BLaER1 treated with 17β-estradiol and CSF1 and Interleukin-3, amounts not matched to agents 10 nM and 100 nM (cell line): ENCODE data around the gene REC8.
A peak's percentile ranks its signal among the peaks of the same experiment; 100 is the strongest.

Experiments used
- H3K27ac ChIP-seq, 11 experiments: shearing (Covaris generic); formaldehyde crosslinking; 2 replicates each; pipeline ENCODE4 v1.8.1; 2022
- H3K27me3 ChIP-seq, 11 experiments: shearing (Covaris generic); formaldehyde crosslinking; 2 replicates each; pipeline ENCODE4 v1.8.1; 2022
- H3K36me3 ChIP-seq, 11 experiments: shearing (Covaris generic); formaldehyde crosslinking; 2 replicates each; pipeline ENCODE4 v1.8.1; 2022
- H3K4me1 ChIP-seq, 10 experiments: shearing (Covaris generic); formaldehyde crosslinking; 2 replicates each; pipeline ENCODE4 v1.8.1; 2022
- H3K4me2 ChIP-seq, 11 experiments: shearing (Covaris generic); formaldehyde crosslinking; 2 replicates each; pipeline ENCODE4 v1.8.1; 2022
- H3K4me3 ChIP-seq, 10 experiments: shearing (Covaris generic); formaldehyde crosslinking; 2 replicates each; pipeline ENCODE4 v1.8.1; 2022
- H3K9ac ChIP-seq, 11 experiments: shearing (Covaris generic); formaldehyde crosslinking; 2 replicates each; pipeline ENCODE4 v1.8.1; 2022
- H3K9me3 ChIP-seq, 11 experiments: shearing (Covaris generic); formaldehyde crosslinking; replicated peaks in 1 of 11; 2 replicates each; pipeline ENCODE4 v1.8.1; 2022
- H4K20me1 ChIP-seq, 11 experiments: shearing (Covaris generic); formaldehyde crosslinking; 2 replicates each; pipeline ENCODE4 v1.8.1; 2022
- Cebpa-rat ChIP-seq, 11 experiments: shearing (Covaris generic); IDR thresholded peaks; 2 replicates each; pipeline ENCODE4 v1.8.1; 2022

The REC8 gene

GRCh38 chr14:24144451-24144850 is 27.4 kb upstream of the REC8 start:
- no peaks in the 10 kb centered on the region for H3K27me3 ChIP-seq
- H3K4me3 ChIP-seq = peak overlapping the region in 3 of 10 experiments; percentile 46 to 99 (median 98); a peak in 3 of 20 replicates
- no peak for TF ChIP-seq Cebpa-rat (IDR thresholded peaks at IDR 0.05)
- H4K20me1 ChIP-seq = peaks cover 0 to 59% (median 36%) of the 10 kb centered on the region in 11 experiments; a peak in 18 of 22 replicates
- no peak overlapping the region for H3K9ac ChIP-seq
- peak overlapping the region in 1 of 11 experiments; percentile 5; a peak in 1 of 22 replicates for H3K27ac ChIP-seq
- peak overlapping the region in 10 of 11 experiments; percentile 85 to 98 (median 96); a peak in 20 of 22 replicates for H3K4me2 ChIP-seq
- peaks cover 64 to 69% (median 67%) of the 10 kb centered on the region in 10 experiments for H3K4me1 ChIP-seq
- H3K9me3 ChIP-seq = no peaks in the 10 kb centered on the region
- peaks cover 24 to 51% (median 40%) of the 10 kb centered on the region in 11 experiments for H3K36me3 ChIP-seq

- Histone ChIP-seq H4K20me1 (peaks cover 3 to 59% (median 39%) of the 10 kb centered on the region in 11 experiments; a peak in 18 of 22 replicates), H3K4me1 (peaks cover 59 to 66% (median 61%) of the 10 kb centered on the region in 10 experiments), H3K36me3 (peaks cover 29 to 54% (median 44%) of the 10 kb centered on the region in 11 experiments), H3K4me2 (peak overlapping the region; percentile 85 to 98 (median 95)), H3K4me3 (peak overlapping the region; percentile 88 to 99 (median 92)), H3K27me3 (no peaks in the 10 kb centered on the region), H3K27ac (peak overlapping the region in 6 of 11 experiments; percentile 83 to 94 (median 88); a peak in 7 of 22 replicates), H3K9ac (peak overlapping the region in 9 of 11 experiments; percentile 89 to 96 (median 91); a peak in 19 of 22 replicates), H3K9me3 (no peaks in the 10 kb centered on the region)
- no peak for TF ChIP-seq Cebpa-rat (IDR thresholded peaks at IDR 0.05)
These were observed 26.7 kb upstream of the REC8 start for GRCh38 chr14:24145219-24145618.

GRCh38 chr14:24145690-24146452 is 26.0 kb upstream of the REC8 start:
- peak overlapping the region; percentile 79 to 96 (median 90) for H3K9ac ChIP-seq
- TF ChIP-seq Cebpa-rat (IDR thresholded peaks at IDR 0.05) = no peak
- no peaks in the 10 kb centered on the region for H3K9me3 ChIP-seq
- H4K20me1 ChIP-seq = peaks cover 4 to 59% (median 43%) of the 10 kb centered on the region in 11 experiments; a peak in 18 of 22 replicates
- H3K4me2 ChIP-seq = peak overlapping the region; percentile 85 to 98 (median 95)
- H3K27me3 ChIP-seq = no peaks in the 10 kb centered on the region
- peak overlapping the region; percentile 27 to 94 (median 88); a peak in 21 of 22 replicates for H3K27ac ChIP-seq
- peaks cover 57 to 72% (median 59%) of the 10 kb centered on the region in 10 experiments for H3K4me1 ChIP-seq
- H3K4me3 ChIP-seq = peak overlapping the region; percentile 88 to 99 (median 92)
- peaks cover 35 to 60% (median 51%) of the 10 kb centered on the region in 11 experiments for H3K36me3 ChIP-seq

- Histone ChIP-seq H4K20me1 (peaks cover 4 to 63% (median 48%) of the 10 kb centered on the region in 11 experiments; a peak in 18 of 22 replicates), H3K4me2 (peak within 1 kb of the TSS; percentile 95 to 100 (median 97)), H3K9ac (peak within 1 kb of the TSS; percentile 87 to 96 (median 90)), H3K27me3 (no peaks in the 10 kb centered on the region), H3K4me1 (peaks cover 57 to 74% (median 59%) of the 10 kb centered on the region in 10 experiments), H3K36me3 (peaks cover 42 to 67% (median 57%) of the 10 kb centered on the region in 11 experiments), H3K4me3 (peak within 1 kb of the TSS; percentile 88 to 99 (median 92)), H3K9me3 (no peaks in the 10 kb centered on the region), H3K27ac (peak within 1 kb of the TSS; percentile 57 to 94 (median 88))
- no peak for TF ChIP-seq Cebpa-rat (IDR thresholded peaks at IDR 0.05)
These were observed 25.4 kb upstream of the REC8 start, which contains the start of gene PSME2 for GRCh38 chr14:24146453-24146977. PSME2 (minus strand) TSS chr14:24146610; CDS start chr14:24146581, 29 bp downstream.

- TF ChIP-seq Cebpa-rat (IDR thresholded peaks at IDR 0.05) = no peak
- Histone ChIP-seq H3K27ac (peak within 1 kb of the TSS; percentile 57 to 94 (median 88)), H3K9me3 (no peaks in the 10 kb centered on the region), H3K4me3 (peak within 1 kb of the TSS; percentile 88 to 99 (median 92)), H3K4me1 (peaks cover 52 to 69% (median 54%) of the 10 kb centered on the region in 10 experiments), H3K9ac (peak within 1 kb of the TSS; percentile 87 to 96 (median 90)), H3K36me3 (peaks cover 48 to 73% (median 64%) of the 10 kb centered on the region in 11 experiments), H3K4me2 (peak within 1 kb of the TSS; percentile 95 to 100 (median 97)), H4K20me1 (peaks cover 4 to 68% (median 53%) of the 10 kb centered on the region in 11 experiments; a peak in 18 of 22 replicates), H3K27me3 (no peaks in the 10 kb centered on the region)
These were observed 24.7 kb upstream of the REC8 start, which contains the start of gene RNF31 for GRCh38 chr14:24146978-24147760. RNF31 (plus strand) TSS chr14:24147498; CDS start chr14:24147699, 201 bp downstream.

GRCh38 chr14:24147761-24148428 is 24.0 kb upstream of the REC8 start:
- H3K27ac ChIP-seq = peak overlapping the region; percentile 57 to 94 (median 82)
- no peaks in the 10 kb centered on the region for H3K9me3 ChIP-seq
- peak overlapping the region; percentile 86 to 96 (median 90) for H3K9ac ChIP-seq
- H4K20me1 ChIP-seq = peaks cover 4 to 66% (median 53%) of the 10 kb centered on the region in 11 experiments; a peak in 18 of 22 replicates
- H3K4me3 ChIP-seq = peak overlapping the region; percentile 88 to 99 (median 92)
- peak overlapping the region; percentile 91 to 100 (median 97) for H3K4me2 ChIP-seq
- TF ChIP-seq Cebpa-rat (IDR thresholded peaks at IDR 0.05) = no peak
- no peaks in the 10 kb centered on the region for H3K27me3 ChIP-seq
- peaks cover 56 to 75% (median 67%) of the 10 kb centered on the region in 11 experiments for H3K36me3 ChIP-seq
- peaks cover 45 to 62% (median 47%) of the 10 kb centered on the region in 10 experiments for H3K4me1 ChIP-seq

GRCh38 chr14:24149302-24149969 is 22.4 kb upstream of the REC8 start:
- Histone ChIP-seq H3K27me3 (no peaks in the 10 kb centered on the region), H3K4me2 (peak overlapping the region in 9 of 11 experiments; percentile 91 to 100 (median 97); a peak in 14 of 22 replicates), H3K4me3 (no peak overlapping the region; a peak in 1 of 20 replicates), H3K36me3 (peaks cover 56 to 73% (median 63%) of the 10 kb centered on the region in 11 experiments), H3K4me1 (peaks cover 30 to 50% (median 36%) of the 10 kb centered on the region in 10 experiments), H4K20me1 (peaks cover 4 to 53% (median 41%) of the 10 kb centered on the region in 11 experiments; a peak in 18 of 22 replicates), H3K9me3 (no peaks in the 10 kb centered on the region), H3K9ac (peak overlapping the region in 10 of 11 experiments; percentile 27 to 96 (median 90); a peak in 14 of 22 replicates), H3K27ac (no peak overlapping the region)
- TF ChIP-seq Cebpa-rat (IDR thresholded peaks at IDR 0.05) = no peak
